ENCODE measurements around the gene MYOF.

Gene MYOF

DNA sequence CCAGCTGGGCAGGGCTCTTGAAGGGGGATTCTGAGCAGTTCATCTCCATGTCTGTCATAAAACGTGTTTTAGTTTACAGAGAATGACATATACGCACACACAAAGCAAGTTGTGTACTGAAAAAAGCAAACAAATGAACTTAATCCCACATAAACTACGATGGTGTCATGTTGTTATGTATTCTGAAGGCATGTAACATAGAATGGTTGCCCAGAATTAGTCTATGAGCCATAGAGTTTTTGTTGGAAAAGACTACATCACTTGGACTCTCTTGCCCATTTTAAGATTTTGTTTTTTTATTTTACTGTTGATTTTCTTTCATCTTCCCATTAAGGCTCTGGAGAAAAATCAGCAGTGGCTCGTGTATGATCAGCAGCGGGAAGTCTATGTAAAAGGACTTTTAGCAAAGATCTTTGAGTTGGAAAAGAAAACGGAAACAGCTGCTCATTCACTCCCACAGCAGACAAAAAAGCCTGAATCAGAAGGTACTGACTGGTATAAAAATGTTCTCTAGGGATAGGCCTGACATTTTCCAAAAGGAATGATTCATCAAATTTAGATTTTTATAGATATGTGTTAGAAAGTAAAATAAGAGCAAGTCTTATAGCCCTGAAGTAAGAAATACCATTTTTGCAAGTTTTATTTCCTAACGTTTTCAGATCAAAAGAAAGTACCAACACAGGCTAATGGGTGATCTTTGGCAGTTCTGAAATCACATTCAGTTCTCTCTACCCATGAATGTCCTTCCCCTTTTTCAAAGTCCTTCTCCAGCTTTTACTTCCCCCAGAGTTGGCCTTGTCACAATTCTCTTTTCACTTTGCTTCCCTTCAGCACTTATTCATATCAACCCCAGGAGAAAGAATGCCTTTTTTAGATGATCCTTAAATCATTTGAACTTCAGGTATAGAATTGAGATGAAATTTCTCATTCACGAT lies 33.2 kb upstream of the MYOF start:
- no peak overlapping the region for H3K9ac ChIP-seq
- no peak overlapping the region for H2AFZ ChIP-seq (ENCODE audit: low read depth)
- H3K27ac ChIP-seq, result no peak overlapping the region
- no peaks in the 10 kb centered on the region for H3K4me1 ChIP-seq (ENCODE audit: low read depth, poor library complexity, severe bottlenecking)
- no peak overlapping the region for H3K4me2 ChIP-seq
- H3K27me3 ChIP-seq (ENCODE audit: insufficient read depth, low read depth), result no peaks in the 10 kb centered on the region
- no peak overlapping the region for H3K4me3 ChIP-seq (IDR thresholded peaks at IDR 0.05; ENCODE audit: insufficient read depth, low read depth, low read length)
- TF ChIP-seq, protein P1, sequence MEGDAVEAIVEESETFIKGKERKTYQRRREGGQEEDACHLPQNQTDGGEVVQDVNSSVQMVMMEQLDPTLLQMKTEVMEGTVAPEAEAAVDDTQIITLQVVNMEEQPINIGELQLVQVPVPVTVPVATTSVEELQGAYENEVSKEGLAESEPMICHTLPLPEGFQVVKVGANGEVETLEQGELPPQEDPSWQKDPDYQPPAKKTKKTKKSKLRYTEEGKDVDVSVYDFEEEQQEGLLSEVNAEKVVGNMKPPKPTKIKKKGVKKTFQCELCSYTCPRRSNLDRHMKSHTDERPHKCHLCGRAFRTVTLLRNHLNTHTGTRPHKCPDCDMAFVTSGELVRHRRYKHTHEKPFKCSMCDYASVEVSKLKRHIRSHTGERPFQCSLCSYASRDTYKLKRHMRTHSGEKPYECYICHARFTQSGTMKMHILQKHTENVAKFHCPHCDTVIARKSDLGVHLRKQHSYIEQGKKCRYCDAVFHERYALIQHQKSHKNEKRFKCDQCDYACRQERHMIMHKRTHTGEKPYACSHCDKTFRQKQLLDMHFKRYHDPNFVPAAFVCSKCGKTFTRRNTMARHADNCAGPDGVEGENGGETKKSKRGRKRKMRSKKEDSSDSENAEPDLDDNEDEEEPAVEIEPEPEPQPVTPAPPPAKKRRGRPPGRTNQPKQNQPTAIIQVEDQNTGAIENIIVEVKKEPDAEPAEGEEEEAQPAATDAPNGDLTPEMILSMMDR (conservative IDR thresholded peaks at IDR 0.05; ENCODE audit: low read depth, low read length), result no peak
- H4K20me1 ChIP-seq (ENCODE audit: insufficient read depth), result no peaks in the 10 kb centered on the region
- no peaks in the 10 kb centered on the region for H3K79me2 ChIP-seq (ENCODE audit: insufficient read depth, low read depth)
- peaks cover 10% of the 10 kb centered on the region; the same call in 1 of the 2 replicates for H3K36me3 ChIP-seq (ENCODE audit: insufficient read depth)

DNA sequence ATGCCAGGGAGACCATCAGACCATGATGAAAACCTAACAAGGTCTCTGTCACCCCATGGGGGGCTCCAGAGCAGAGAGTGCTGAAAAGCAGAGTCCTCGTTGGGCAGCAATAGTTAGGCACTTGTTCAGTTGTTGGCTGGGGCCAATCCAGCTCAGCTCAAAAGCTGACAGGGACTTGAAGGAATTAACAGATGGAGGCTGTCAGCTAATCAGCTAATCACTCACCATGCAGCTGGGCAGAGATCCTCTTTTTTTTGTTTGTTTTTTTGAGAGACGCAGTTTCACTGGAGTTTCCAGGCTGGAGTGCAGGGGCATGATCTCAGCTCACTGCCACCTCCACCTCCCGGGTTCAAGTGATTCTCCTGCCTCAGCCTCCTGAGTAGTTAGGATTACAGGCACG lies 32.4 kb upstream of the MYOF start:
- TF ChIP-seq, protein P1 (conservative IDR thresholded peaks at IDR 0.05; ENCODE audit: low read depth, low read length), result no peak
- H4K20me1 ChIP-seq (ENCODE audit: insufficient read depth), result no peaks in the 10 kb centered on the region

DNA sequence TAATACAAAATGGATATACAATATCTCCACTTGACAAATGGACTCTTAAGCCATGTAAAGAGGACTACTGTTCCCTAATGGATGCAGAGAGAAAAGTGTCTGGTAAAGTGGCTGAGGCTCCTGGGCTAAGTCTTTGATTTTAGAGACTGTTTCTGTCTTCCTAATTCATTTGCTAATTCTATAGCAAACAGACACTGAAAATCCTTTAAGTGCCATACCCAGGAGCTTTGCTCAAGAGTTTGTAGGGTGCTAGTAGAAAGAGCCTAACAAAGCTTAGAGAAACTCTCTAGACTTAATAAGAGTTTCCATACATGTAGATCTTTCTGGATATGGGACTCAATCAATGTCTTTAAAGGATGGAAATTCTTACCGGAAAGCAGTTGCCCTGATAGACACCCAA lies 31.0 kb upstream of the MYOF start:
- Histone ChIP-seq H3K4me1 (ENCODE audit: low read depth, poor library complexity, severe bottlenecking) (no peaks in the 10 kb centered on the region), H3K27me3 (ENCODE audit: insufficient read depth, low read depth) (no peaks in the 10 kb centered on the region), H3K36me3 (ENCODE audit: insufficient read depth) (peaks cover 9% of the 10 kb centered on the region; the same call in 1 of the 2 replicates), H3K79me2 (ENCODE audit: insufficient read depth, low read depth) (no peaks in the 10 kb centered on the region), H4K20me1 (ENCODE audit: insufficient read depth) (no peaks in the 10 kb centered on the region), H3K4me3 (IDR thresholded peaks at IDR 0.05; ENCODE audit: insufficient read depth, low read depth, low read length) (no peak overlapping the region), H2AFZ (ENCODE audit: low read depth) (no peak overlapping the region), H3K9ac (no peak overlapping the region), H3K4me2 (no peak overlapping the region), H3K27ac (no peak overlapping the region)
- TF ChIP-seq, protein P1 (conservative IDR thresholded peaks at IDR 0.05; ENCODE audit: low read depth, low read length), result no peak

More for the DNA sequence above, 32.4 kb upstream of the MYOF start:
- Histone ChIP-seq H2AFZ (ENCODE audit: low read depth) (no peak overlapping the region), H3K36me3 (ENCODE audit: insufficient read depth) (peaks cover 9% of the 10 kb centered on the region; the same call in 1 of the 2 replicates), H3K27me3 (ENCODE audit: insufficient read depth, low read depth) (no peaks in the 10 kb centered on the region), H3K79me2 (ENCODE audit: insufficient read depth, low read depth) (no peaks in the 10 kb centered on the region), H3K4me3 (IDR thresholded peaks at IDR 0.05; ENCODE audit: insufficient read depth, low read depth, low read length) (no peak overlapping the region), H3K9ac (no peak overlapping the region), H3K27ac (no peak overlapping the region), H3K4me2 (no peak overlapping the region), H3K4me1 (ENCODE audit: low read depth, poor library complexity, severe bottlenecking) (no peaks in the 10 kb centered on the region)

DNA sequence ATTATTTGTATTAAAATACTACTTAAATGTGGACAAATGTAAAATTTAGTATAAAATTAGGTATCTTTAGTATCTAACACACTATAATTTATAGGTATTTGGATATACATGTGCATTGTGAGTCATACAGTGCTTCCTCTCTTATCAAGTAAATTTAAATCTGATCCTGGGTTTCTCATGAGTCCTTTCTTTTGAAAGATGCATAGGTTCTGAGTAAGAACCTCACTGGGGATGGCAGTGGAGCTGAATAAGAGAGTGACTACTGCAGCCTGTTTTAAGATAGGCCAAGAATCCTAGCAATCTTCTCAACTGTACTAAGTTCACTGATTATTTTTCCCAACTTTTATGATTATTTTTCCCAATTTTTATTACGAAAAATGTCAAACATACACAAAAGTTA lies 30.4 kb upstream of the MYOF start:
- no peaks in the 10 kb centered on the region for H4K20me1 ChIP-seq (ENCODE audit: insufficient read depth)
- no peaks in the 10 kb centered on the region for H3K79me2 ChIP-seq (ENCODE audit: insufficient read depth, low read depth)
- peaks cover 7% of the 10 kb centered on the region; the same call in 1 of the 2 replicates for H3K36me3 ChIP-seq (ENCODE audit: insufficient read depth)
- no peak overlapping the region for H3K9ac ChIP-seq
- H3K27ac ChIP-seq, result no peak overlapping the region
- TF ChIP-seq, protein P1 (conservative IDR thresholded peaks at IDR 0.05; ENCODE audit: low read depth, low read length), result no peak
- H3K4me3 ChIP-seq (IDR thresholded peaks at IDR 0.05; ENCODE audit: insufficient read depth, low read depth, low read length), result no peak overlapping the region
- no peak overlapping the region for H2AFZ ChIP-seq (ENCODE audit: low read depth)
- no peaks in the 10 kb centered on the region for H3K27me3 ChIP-seq (ENCODE audit: insufficient read depth, low read depth)
- no peaks in the 10 kb centered on the region for H3K4me1 ChIP-seq (ENCODE audit: low read depth, poor library complexity, severe bottlenecking)
- H3K4me2 ChIP-seq, result no peak overlapping the region
